Stomach (tissue), 9 donors: ENCODE results near the gene BCO1. TPM values are rescaled to one million over a fixed set of nuclear protein-coding genes. Genes with fewer than 3 reads are reported as not detected.

Experiments used
- DNase-seq, 2 donors: peaks; one replicate each; pipeline versions ENCODE4 v3.0.0 to v3.0.0-alpha.2; 2013 to 2019
- H3K27ac ChIP-seq, 5 donors: fragments of 200-600 bp in 4 of 5; sonication (generic) in 4 of 5; one replicate each; pipeline ENCODE4 v1.5.1; 2013 to 2019; ENCODE audit warnings: mild to moderate bottlenecking in 1 of 5, moderate library complexity in 1 of 5
- H3K27me3 ChIP-seq, 3 donors: fragments of 200-600 bp; sonication (generic); one replicate each; pipeline ENCODE4 v1.5.1; 2017 to 2019; ENCODE audit warnings: mixed run types in 1 of 3
- H3K36me3 ChIP-seq, 4 donors: fragments of 200-600 bp; sonication (generic); 1 replicate in 3 of 4; 2 replicates in 1 of 4; pipeline ENCODE4 v1.5.1; 2016 to 2019
- H3K4me1 ChIP-seq, 4 donors: fragments of 200-600 bp; sonication (generic); one replicate each; pipeline ENCODE4 v1.5.1; 2016 to 2019
- H3K4me3 ChIP-seq, 4 donors: fragments of 200-600 bp; sonication (generic) in 3 of 4; one replicate each; pipeline ENCODE4 v1.5.1; 2016 to 2019; ENCODE audit warnings: mild to moderate bottlenecking in 1 of 4
- H3K9me3 ChIP-seq, 4 donors: fragments of 200-600 bp; sonication (generic); one replicate each; pipeline ENCODE4 v1.5.1; 2016 to 2019
- EP300 ChIP-seq: sonication (generic); formaldehyde crosslinking; IDR thresholded peaks from one replicate; pipeline ENCODE4 v1.6.1; 2017; ENCODE audit warnings: antibody characterized with exemption
- POLR2A ChIP-seq, 4 donors: fragments of 450-650 bp; IDR thresholded peaks; one replicate each; pipeline ENCODE4 v1.6.1; 2016; ENCODE audit warnings: antibody characterized with exemption in 4 of 4, control low read depth in 2 of 4, mild to moderate bottlenecking in 1 of 4, moderate library complexity in 1 of 4
- POLR2AphosphoS5 ChIP-seq, 3 donors: sonication (generic); formaldehyde crosslinking; IDR thresholded peaks; one replicate each; pipeline ENCODE4 v1.6.1; 2016; ENCODE audit warnings: antibody characterized with exemption in 3 of 3
- WGBS, 5 donors: extraction: QIAGEN DNeasy Blood & Tissue Kit in 3 of 5; methylation state at CpG; one replicate each; pipeline versions ENCODE4 v1.1.5 to v1.1.7; 2013 to 2018; 5-methylcytosine and 5-hydroxymethylcytosine counted together
- intact Hi-C: fragments of 100-400 bp; cut with DNase I; formaldehyde crosslinking; loops from one replicate; pipeline ENCODE4 v1.15.1; 2023; ENCODE audit warnings: low total_unique reads
- polyA plus RNA-seq, 3 donors: library from polyadenylated mRNA; stranded (reverse); fragments of 200-250 nt; gene quantifications; one replicate each; pipeline ENCODE4 v1.2.3, GENCODE V29; 2013
- total RNA-seq, 5 donors: library from RNA; depleted of rRNA; stranded (reverse); fragments of >200 nt; gene quantifications; one replicate each; pipeline versions ENCODE4 v1.1.0 to v1.2.3, GENCODE V29; 2014 to 2016
- TF ChIP-seq, protein P1 (sequence below), 7 experiments: fragments of 450-650 bp in 4 of 7; fragments of 200-600 bp in 3 of 7; sonication (generic) in 3 of 7; IDR thresholded peaks; one replicate each; pipeline ENCODE4 v1.5.1; 2016 to 2019; ENCODE audit warnings: antibody characterized with exemption in 7 of 7, control low read depth in 2 of 7, mild to moderate bottlenecking in 1 of 7
- donor health status: healthy with polysubstance abuse.
- donor health status: Bipolar disorder and iron deficiency.
- donor health status: healthy.

BCO1 gene
- total and polyA plus RNA-seq, 8 donors, result 0.38 to 5.8 (median 2.1) TPM; not detected in 3

DNA sequence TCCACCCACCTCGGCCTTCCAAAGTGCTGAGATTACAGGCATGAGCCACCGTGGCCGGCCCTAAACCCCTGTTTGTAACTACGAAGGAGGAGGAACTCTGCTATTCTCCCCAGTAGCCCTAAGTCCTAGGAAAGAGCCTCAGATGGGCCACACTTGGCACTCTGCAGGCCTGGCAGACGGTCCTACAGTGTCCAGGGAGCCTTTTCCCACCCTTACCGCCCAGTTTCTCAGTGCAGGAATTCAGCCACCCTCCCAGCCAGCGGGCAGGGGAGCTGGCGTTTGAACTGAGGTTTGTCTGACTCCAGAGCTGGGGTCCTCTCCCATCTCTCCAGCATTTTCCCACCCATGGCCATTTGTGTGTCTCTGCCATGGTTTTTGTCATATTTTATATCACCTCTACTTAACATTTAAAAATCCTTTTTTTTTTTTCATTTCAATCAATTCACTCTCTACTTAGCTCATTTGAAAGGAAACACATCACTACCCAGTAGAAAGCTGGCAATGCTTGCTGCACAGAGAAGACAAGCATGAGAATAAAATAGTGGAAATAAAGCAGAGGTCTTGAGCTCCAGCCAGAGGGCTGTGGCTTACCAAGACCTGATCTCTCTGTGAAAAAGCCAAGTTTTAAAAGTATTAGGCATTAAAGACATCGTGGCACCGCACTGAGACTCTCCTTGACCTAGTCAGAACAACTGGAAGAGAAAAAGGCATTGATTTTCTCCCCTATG is 34.9 kb downstream of the BCO1 start:
- no peaks in the 10 kb centered on the region for H3K27me3 ChIP-seq
- TF ChIP-seq POLR2AphosphoS5 (IDR thresholded peaks at IDR 0.05) (no peak), EP300 (no peak), POLR2A (IDR thresholded peaks at IDR 0.05) (no peak)
- TF ChIP-seq, protein P1, sequence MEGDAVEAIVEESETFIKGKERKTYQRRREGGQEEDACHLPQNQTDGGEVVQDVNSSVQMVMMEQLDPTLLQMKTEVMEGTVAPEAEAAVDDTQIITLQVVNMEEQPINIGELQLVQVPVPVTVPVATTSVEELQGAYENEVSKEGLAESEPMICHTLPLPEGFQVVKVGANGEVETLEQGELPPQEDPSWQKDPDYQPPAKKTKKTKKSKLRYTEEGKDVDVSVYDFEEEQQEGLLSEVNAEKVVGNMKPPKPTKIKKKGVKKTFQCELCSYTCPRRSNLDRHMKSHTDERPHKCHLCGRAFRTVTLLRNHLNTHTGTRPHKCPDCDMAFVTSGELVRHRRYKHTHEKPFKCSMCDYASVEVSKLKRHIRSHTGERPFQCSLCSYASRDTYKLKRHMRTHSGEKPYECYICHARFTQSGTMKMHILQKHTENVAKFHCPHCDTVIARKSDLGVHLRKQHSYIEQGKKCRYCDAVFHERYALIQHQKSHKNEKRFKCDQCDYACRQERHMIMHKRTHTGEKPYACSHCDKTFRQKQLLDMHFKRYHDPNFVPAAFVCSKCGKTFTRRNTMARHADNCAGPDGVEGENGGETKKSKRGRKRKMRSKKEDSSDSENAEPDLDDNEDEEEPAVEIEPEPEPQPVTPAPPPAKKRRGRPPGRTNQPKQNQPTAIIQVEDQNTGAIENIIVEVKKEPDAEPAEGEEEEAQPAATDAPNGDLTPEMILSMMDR (IDR thresholded peaks at IDR 0.05), result no peak
- DNase-seq, result no peak
- H3K4me3 ChIP-seq, result no peak overlapping the region
- peak overlapping the region; percentile 60 to 85 (median 83) for H3K27ac ChIP-seq
- 36 to 67% (median 55%) methylated on average over 10 of the region's 10 CpGs for WGBS, 5 donors
- intact Hi-C loops, result no loop called here
- H3K9me3 ChIP-seq, result no peaks in the 10 kb centered on the region
- peaks cover 22 to 33% (median 26%) of the 10 kb centered on the region in 4 donors for H3K4me1 ChIP-seq
- H3K36me3 ChIP-seq, result no peaks in the 10 kb centered on the region

DNA sequence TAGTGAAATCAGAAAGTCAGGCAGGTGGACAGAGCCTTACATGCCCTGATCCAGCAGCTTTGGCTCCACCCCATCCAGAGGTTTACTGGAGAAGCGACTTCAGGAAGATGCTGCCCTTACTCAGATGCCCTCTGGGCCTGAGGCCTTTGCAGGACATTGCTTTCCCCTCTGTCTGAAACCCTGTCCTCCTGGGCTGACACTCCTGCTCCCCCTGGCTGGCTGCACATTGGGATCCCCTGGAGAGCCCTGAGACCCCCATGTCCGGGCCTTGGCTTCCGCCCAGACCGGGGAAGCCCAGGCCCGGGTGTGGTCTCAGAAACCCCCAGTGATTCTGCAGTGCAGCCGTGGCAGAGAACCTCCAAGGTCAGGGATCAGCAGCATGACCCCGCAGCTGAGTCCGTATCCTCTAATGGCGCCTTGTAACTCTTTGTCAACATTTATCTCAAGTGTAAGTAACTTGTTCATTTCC is 36.6 kb downstream of the BCO1 start:
- Histone ChIP-seq H3K4me1 (peaks cover 22 to 33% (median 26%) of the 10 kb centered on the region in 4 donors), H3K36me3 (no peaks in the 10 kb centered on the region), H3K27me3 (no peaks in the 10 kb centered on the region), H3K4me3 (no peak overlapping the region), H3K27ac (peak overlapping the region; percentile 60 to 88 (median 85)), H3K9me3 (no peaks in the 10 kb centered on the region)
- peak in 1 of 2 donors; percentile 33 for DNase-seq
- no peak for TF ChIP-seq EP300
- TF ChIP-seq, protein P1 (IDR thresholded peaks at IDR 0.05), result no peak
- no peak for TF ChIP-seq POLR2A (IDR thresholded peaks at IDR 0.05)
- TF ChIP-seq POLR2AphosphoS5 (IDR thresholded peaks at IDR 0.05), result no peak
- 62 to 79% (median 73%) methylated on average over 9 of the region's 9 CpGs for WGBS, 5 donors
- intact Hi-C loops, result no loop called here

DNA sequence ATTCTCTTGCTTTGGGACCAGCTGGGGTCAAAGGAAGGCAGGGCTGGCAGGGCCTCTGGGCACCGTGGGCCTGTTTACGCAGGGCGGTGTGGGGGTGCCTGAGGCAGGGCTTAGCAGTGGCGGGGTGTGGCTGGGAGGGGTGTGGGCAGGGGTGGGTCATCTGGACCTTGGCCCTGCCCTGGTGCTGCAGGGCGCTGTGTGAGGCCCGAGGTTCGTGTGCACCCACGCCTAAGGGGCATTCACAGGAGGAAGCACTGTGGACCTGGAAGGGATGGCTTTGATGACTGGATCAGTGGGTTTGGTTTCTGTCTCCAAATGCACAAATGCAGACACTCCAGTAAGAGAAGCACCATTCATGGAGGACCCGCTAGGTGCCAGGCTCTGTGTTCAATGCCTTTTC is 37.3 kb downstream of the BCO1 start:
- 34 to 85% (median 45%) methylated on average over 8 to 9 of the region's 9 CpGs for WGBS, 5 donors
- H3K27ac ChIP-seq, result peak overlapping the region; percentile 60 to 88 (median 85)
- peaks cover 22 to 33% (median 26%) of the 10 kb centered on the region in 4 donors for H3K4me1 ChIP-seq

DNA sequence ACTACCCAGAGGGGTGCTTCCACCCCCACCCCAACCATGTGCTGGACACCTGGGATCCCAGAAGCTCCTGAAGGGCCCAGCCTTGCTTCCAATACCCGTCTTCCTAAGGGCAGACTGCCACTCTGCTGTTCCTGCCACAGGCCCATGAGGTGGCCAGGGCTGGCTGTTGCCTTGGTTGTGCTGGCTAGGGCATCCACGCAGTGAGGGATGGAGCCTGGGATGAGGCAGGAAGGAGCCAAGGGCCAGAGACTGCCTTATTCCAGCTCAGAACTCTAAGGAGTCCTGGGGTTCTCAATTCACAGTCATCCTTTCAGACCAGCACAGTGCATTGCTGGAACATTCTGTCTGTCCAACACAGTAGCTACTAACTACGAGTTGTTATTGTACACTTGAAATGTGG is 37.8 kb downstream of the BCO1 start:
- no peak for DNase-seq
- no peak for TF ChIP-seq POLR2AphosphoS5 (IDR thresholded peaks at IDR 0.05)
- Histone ChIP-seq H3K4me3 (no peak overlapping the region), H3K27ac (peak overlapping the region; percentile 73 to 88 (median 85)), H3K27me3 (no peaks in the 10 kb centered on the region), H3K36me3 (no peaks in the 10 kb centered on the region), H3K4me1 (peaks cover 22 to 33% (median 26%) of the 10 kb centered on the region in 4 donors), H3K9me3 (no peaks in the 10 kb centered on the region)
- intact Hi-C loops, result no loop called here
- 85 to 97% (median 94%) methylated on average over 2 to 3 of the region's 3 CpGs for WGBS, 5 donors

More for the DNA sequence above, 37.3 kb downstream of the BCO1 start:
- TF ChIP-seq POLR2AphosphoS5 (IDR thresholded peaks at IDR 0.05), result peak in 2 of 3 donors; percentile 56 to 59
- TF ChIP-seq, protein P1 (IDR thresholded peaks at IDR 0.05), result no peak
- Histone ChIP-seq H3K27me3 (no peaks in the 10 kb centered on the region), H3K36me3 (no peaks in the 10 kb centered on the region), H3K4me3 (no peak overlapping the region), H3K9me3 (no peaks in the 10 kb centered on the region)
- intact Hi-C loops, result no loop called here
- DNase-seq, result peak; percentile 68 to 80
